Measurements from ENCODE around the gene ULK2. TPM values are rescaled to one million over a fixed set of nuclear protein-coding genes. Genes with fewer than 3 reads are reported as not detected.

ULK2 gene

DNA sequence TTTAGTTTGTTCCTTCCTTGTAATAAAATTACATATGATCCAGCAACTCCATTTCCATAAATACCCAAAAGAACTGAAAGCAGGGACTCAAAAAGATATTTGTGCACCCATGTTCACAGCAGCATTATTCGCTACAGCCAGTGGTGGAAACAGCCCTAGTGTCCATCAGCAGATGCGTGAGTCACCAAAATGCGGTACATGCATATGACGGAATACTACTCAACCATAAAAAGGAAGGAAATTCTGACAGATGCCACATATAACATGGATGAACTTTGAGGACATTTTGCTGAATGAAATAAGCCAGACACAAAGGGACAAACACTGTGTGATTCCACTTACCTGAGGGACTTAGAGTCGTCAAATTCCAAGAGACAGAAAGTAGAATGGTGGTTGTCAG lies 142.2 kb downstream of the ULK2 start:
- Histone ChIP-seq H3K9me3 (ENCODE audit: control insufficient read depth, low read length) (no peaks in the 10 kb centered on the region), H2BK120ac (ENCODE audit: low read depth, low read length) (no peak overlapping the region), H2BK15ac (ENCODE audit: low read depth, poor library complexity, severe bottlenecking) (no peak overlapping the region), H4K91ac (ENCODE audit: low read length) (no peak overlapping the region), H2BK5ac (ENCODE audit: low read depth, low read length, poor library complexity, severe bottlenecking) (no peak overlapping the region), H2BK12ac (ENCODE audit: low read length in 2 of 2) (no peak overlapping the region), H3K23ac (ENCODE audit: low read length in 2 of 2) (no peak overlapping the region), H2AK5ac (ENCODE audit: low read length, severe bottlenecking) (no peak overlapping the region), H3K4me1 (ENCODE audit: control insufficient read depth, insufficient read depth, low read depth, low read length) (peaks cover 26% of the 10 kb centered on the region), H4K8ac (ENCODE audit: low read length) (no peak overlapping the region), H2AFZ (ENCODE audit: low read depth, low read length) (no peak overlapping the region), H3K4ac (ENCODE audit: low read depth in 1 of 2, low read length in 2 of 2) (no peak overlapping the region), H3K27ac (ENCODE audit: low read length, poor library complexity, severe bottlenecking) (no peak overlapping the region), H3K79me1 (replicated peaks; ENCODE audit: low read length, poor library complexity, severe bottlenecking) (no peaks in the 10 kb centered on the region), H3K9ac (ENCODE audit: low read length) (no peak overlapping the region), H3K4me3 (ENCODE audit: insufficient read depth in 1 of 2, low read depth in 1 of 2, low read length in 2 of 2) (no peak overlapping the region), H3K18ac (ENCODE audit: low read depth in 1 of 2, low read length in 2 of 2) (no peak overlapping the region), H3K27me3 (ENCODE audit: control insufficient read depth in 1 of 2, insufficient read depth in 1 of 2, low read length in 2 of 2) (peaks cover 0 to 4% of the 10 kb centered on the region in 2 experiments), H3K36me3 (ENCODE audit: control insufficient read depth in 1 of 2, insufficient read depth in 2 of 2, low read depth in 1 of 2, low read length in 2 of 2) (peaks cover 0 to 3% of the 10 kb centered on the region in 2 experiments), H3K4me2 (ENCODE audit: low read length, poor library complexity, severe bottlenecking) (no peak overlapping the region), H3K14ac (ENCODE audit: low read length in 2 of 2) (no peak overlapping the region)
- DNase-seq = no peak
- 95% methylated on average over 3 of the region's 5 CpGs for WGBS

DNA sequence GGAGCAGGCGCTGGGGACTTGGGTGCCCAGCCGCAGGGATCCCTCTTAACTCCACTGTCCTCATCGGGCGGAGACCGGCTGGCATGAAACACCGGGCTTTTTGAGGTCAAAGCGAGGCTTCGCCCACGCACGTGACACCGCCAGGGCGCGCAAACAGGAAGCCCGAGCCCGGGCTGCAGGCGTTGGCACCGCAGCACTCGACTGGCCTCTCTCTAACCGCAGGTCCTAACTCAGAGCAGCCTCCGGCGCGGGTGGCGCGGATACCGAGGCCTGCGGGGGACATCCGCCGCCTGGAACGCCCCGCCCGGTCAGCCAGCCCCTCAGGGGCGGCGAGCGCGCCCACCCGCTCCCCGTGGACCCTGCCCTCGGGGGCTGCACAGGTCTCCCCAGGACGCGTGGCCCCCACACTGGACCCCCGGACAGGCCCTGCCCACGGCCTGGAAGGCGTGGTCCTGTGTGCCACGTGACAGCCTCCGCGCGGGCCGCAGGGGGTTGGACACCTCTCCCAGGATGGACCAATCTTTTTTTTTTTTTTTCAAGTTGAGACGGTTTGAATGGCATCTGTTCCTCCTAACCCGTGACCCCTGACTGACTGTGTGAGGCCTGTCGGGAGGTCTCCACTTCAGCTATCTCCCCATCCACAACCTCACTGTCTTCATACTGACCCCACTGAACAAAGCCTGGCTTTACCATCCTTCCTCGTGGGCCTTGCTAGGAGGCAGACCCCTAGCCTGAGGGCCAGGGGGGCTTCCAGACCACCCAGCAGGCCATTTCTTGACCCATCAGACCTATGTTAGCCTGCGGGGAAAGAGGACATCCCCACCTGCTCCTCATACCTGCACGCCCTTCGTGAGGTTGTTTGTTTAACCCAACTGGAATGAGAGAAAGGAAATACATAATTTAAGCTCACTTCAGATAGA lies 143.0 kb downstream of the ULK2 start:
- no peak overlapping the region for H2AK5ac ChIP-seq (ENCODE audit: low read length, severe bottlenecking)
- H3K9me3 ChIP-seq (ENCODE audit: control insufficient read depth, low read length) = no peaks in the 10 kb centered on the region
- no peak overlapping the region for H3K4ac ChIP-seq (ENCODE audit: low read depth in 1 of 2, low read length in 2 of 2)
- H3K27me3 ChIP-seq (ENCODE audit: control insufficient read depth in 1 of 2, insufficient read depth in 1 of 2, low read length in 2 of 2) = peaks cover 0 to 12% of the 10 kb centered on the region in 2 experiments
- no peak overlapping the region for H3K4me3 ChIP-seq (ENCODE audit: insufficient read depth in 1 of 2, low read depth in 1 of 2, low read length in 2 of 2)
- no peak overlapping the region for H2BK15ac ChIP-seq (ENCODE audit: low read depth, poor library complexity, severe bottlenecking)
- DNase-seq = no peak
- no peak overlapping the region for H2BK5ac ChIP-seq (ENCODE audit: low read depth, low read length, poor library complexity, severe bottlenecking)
- H3K14ac ChIP-seq (ENCODE audit: low read length in 2 of 2) = no peak overlapping the region
- H3K4me1 ChIP-seq (ENCODE audit: control insufficient read depth, insufficient read depth, low read depth, low read length) = peaks cover 32% of the 10 kb centered on the region
- peaks cover 0 to 3% of the 10 kb centered on the region in 2 experiments for H3K36me3 ChIP-seq (ENCODE audit: control insufficient read depth in 1 of 2, insufficient read depth in 2 of 2, low read depth in 1 of 2, low read length in 2 of 2)
- no peak overlapping the region for H3K4me2 ChIP-seq (ENCODE audit: low read length, poor library complexity, severe bottlenecking)
- peak overlapping the region; percentile 13 for H3K9ac ChIP-seq (ENCODE audit: low read length)
- H3K18ac ChIP-seq (ENCODE audit: low read depth in 1 of 2, low read length in 2 of 2) = no peak overlapping the region
- H4K8ac ChIP-seq (ENCODE audit: low read length) = no peak overlapping the region
- no peak overlapping the region for H2BK120ac ChIP-seq (ENCODE audit: low read depth, low read length)
- H4K91ac ChIP-seq (ENCODE audit: low read length) = peak overlapping the region; percentile 29
- WGBS = 97% methylated on average over 55 of the region's 55 CpGs
- no peak overlapping the region for H3K23ac ChIP-seq (ENCODE audit: low read length in 2 of 2)
- H3K27ac ChIP-seq (ENCODE audit: low read length, poor library complexity, severe bottlenecking) = no peak overlapping the region
- no peaks in the 10 kb centered on the region for H3K79me1 ChIP-seq (replicated peaks; ENCODE audit: low read length, poor library complexity, severe bottlenecking)
- no peak overlapping the region for H2BK12ac ChIP-seq (ENCODE audit: low read length in 2 of 2)
- no peak overlapping the region for H2AFZ ChIP-seq (ENCODE audit: low read depth, low read length)

DNA sequence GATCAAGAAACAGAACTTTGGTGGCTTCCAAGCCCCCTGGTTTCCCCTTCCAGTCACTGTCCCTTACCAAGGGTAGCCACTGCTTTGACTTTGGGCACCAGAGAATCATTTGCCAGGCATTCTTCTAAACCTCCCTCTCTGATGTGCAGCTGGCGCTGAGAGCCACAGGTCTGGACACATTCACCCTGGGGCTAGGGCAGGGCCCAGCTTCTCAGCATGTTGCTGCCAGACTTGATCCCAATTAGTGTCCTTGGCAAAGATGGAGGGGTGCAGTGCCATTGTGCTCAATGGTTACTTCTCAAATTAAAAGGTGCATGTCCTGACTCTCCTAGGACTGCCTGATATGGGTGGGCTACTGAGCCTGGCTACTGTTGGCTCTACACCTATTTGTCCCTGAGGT lies 143.8 kb downstream of the ULK2 start:
- Histone ChIP-seq H3K23ac (ENCODE audit: low read length in 2 of 2) (no peak overlapping the region), H3K18ac (ENCODE audit: low read depth in 1 of 2, low read length in 2 of 2) (no peak overlapping the region), H4K8ac (ENCODE audit: low read length) (no peak overlapping the region), H3K4me1 (ENCODE audit: control insufficient read depth, insufficient read depth, low read depth, low read length) (peaks cover 35% of the 10 kb centered on the region), H2BK5ac (ENCODE audit: low read depth, low read length, poor library complexity, severe bottlenecking) (no peak overlapping the region), H3K9ac (ENCODE audit: low read length) (no peak overlapping the region), H3K79me1 (replicated peaks; ENCODE audit: low read length, poor library complexity, severe bottlenecking) (no peaks in the 10 kb centered on the region), H2BK12ac (ENCODE audit: low read length in 2 of 2) (peak overlapping the region in 1 of 2 experiments; percentile 18), H3K14ac (ENCODE audit: low read length in 2 of 2) (no peak overlapping the region), H4K91ac (ENCODE audit: low read length) (no peak overlapping the region), H3K27me3 (ENCODE audit: control insufficient read depth in 1 of 2, insufficient read depth in 1 of 2, low read length in 2 of 2) (peaks cover 0 to 15% of the 10 kb centered on the region in 2 experiments), H3K27ac (ENCODE audit: low read length, poor library complexity, severe bottlenecking) (no peak overlapping the region), H3K9me3 (ENCODE audit: control insufficient read depth, low read length) (no peaks in the 10 kb centered on the region), H2BK15ac (ENCODE audit: low read depth, poor library complexity, severe bottlenecking) (no peak overlapping the region), H2BK120ac (ENCODE audit: low read depth, low read length) (no peak overlapping the region), H3K36me3 (ENCODE audit: control insufficient read depth in 1 of 2, insufficient read depth in 2 of 2, low read depth in 1 of 2, low read length in 2 of 2) (peaks cover 0 to 3% of the 10 kb centered on the region in 2 experiments), H3K4ac (ENCODE audit: low read depth in 1 of 2, low read length in 2 of 2) (no peak overlapping the region), H3K4me3 (ENCODE audit: insufficient read depth in 1 of 2, low read depth in 1 of 2, low read length in 2 of 2) (no peak overlapping the region), H2AFZ (ENCODE audit: low read depth, low read length) (no peak overlapping the region), H2AK5ac (ENCODE audit: low read length, severe bottlenecking) (no peak overlapping the region), H3K4me2 (ENCODE audit: low read length, poor library complexity, severe bottlenecking) (no peak overlapping the region)
- DNase-seq = no peak
- 100% methylated on average over 1 of the region's 1 CpG for WGBS

Small RNA genes within 50 kb of the gene (small RNA-seq; reads per million reads assigned to genes)
- gene AC015726.2 (ENCODE audit: low read depth) = not detected

All from mesenchymal stem cell (in vitro differentiated cells and primary cell).